Measurements from ENCODE around the gene CACNA2D2. TPM values are rescaled to one million over a fixed set of nuclear protein-coding genes. Genes with fewer than 3 reads are reported as not detected.

Gene CACNA2D2
- total RNA-seq, 1 donor from 2014 or later, result not detected

GRCh38 chr3:50457988-50458387, 45.4 kb downstream of the CACNA2D2 start:
- no peak for DNase-seq

GRCh38 chr3:50455161-50456018, 48.0 kb downstream of the CACNA2D2 start:
- no peak for DNase-seq

GRCh38 chr3:50454481-50455070, 48.9 kb downstream of the CACNA2D2 start:
- no peak for DNase-seq

- no peak for DNase-seq
Measured at GRCh38 chr3:50453907-50454306, 49.5 kb downstream of the CACNA2D2 start.

- peak; percentile 42 for DNase-seq
Measured at GRCh38 chr3:50450209-50450921, 53.1 kb downstream of the CACNA2D2 start.

GRCh38 chr3:50448752-50449539, 54.5 kb downstream of the CACNA2D2 start:
- DNase-seq, result no peak

GRCh38 chr3:50447290-50447840, 56.1 kb downstream of the CACNA2D2 start:
- no peak for DNase-seq

- DNase-seq, result no peak
Measured at GRCh38 chr3:50445919-50446318, 57.5 kb downstream of the CACNA2D2 start.

- no peak for DNase-seq
Measured at GRCh38 chr3:50444782-50445181, 58.7 kb downstream of the CACNA2D2 start.

- no peak for DNase-seq
Measured at GRCh38 chr3:50444213-50444612, 59.2 kb downstream of the CACNA2D2 start.

GRCh38 chr3:50442945-50443579, 60.4 kb downstream of the CACNA2D2 start:
- DNase-seq, result no peak

- no peak for DNase-seq
Measured at GRCh38 chr3:50441424-50442217, 61.8 kb downstream of the CACNA2D2 start.

- peak; percentile 71 for DNase-seq
Measured at GRCh38 chr3:50436114-50436674, 67.2 kb downstream of the CACNA2D2 start.

- no peak for DNase-seq
Measured at GRCh38 chr3:50435371-50436113, 67.9 kb downstream of the CACNA2D2 start.

- DNase-seq, result no peak
Measured at GRCh38 chr3:50433954-50434353, 69.5 kb downstream of the CACNA2D2 start.

- DNase-seq, result peak; percentile 1
Measured at GRCh38 chr3:50430950-50431435, 72.4 kb downstream of the CACNA2D2 start.

GRCh38 chr3:50430191-50430590, 73.2 kb downstream of the CACNA2D2 start:
- no peak for DNase-seq

- peak; percentile 2 for DNase-seq
Measured at GRCh38 chr3:50428007-50428633, 75.3 kb downstream of the CACNA2D2 start.

- no peak for DNase-seq
Measured at GRCh38 chr3:50427217-50427616, 76.2 kb downstream of the CACNA2D2 start.

All from dermis blood vessel endothelial cell (primary cell).